WTC11 (cell line): Measurements from ENCODE around the gene STAC. TPM values are rescaled to one million over a fixed set of nuclear protein-coding genes. Genes with fewer than 3 reads are reported as not detected.

Source experiments
- ATAC-seq: fragments of 200-7000 bp; cut with Tn5 transposase; 2 replicates; pipeline ENCODE4 v1.10.0; 2021; ENCODE audit warnings: mild to moderate bottlenecking, moderate library complexity
- CTCF ChIA-PET: fragments of 300-600 bp; sonication (Branson Sonifier 250); formaldehyde crosslinking; loops from one replicate; lab custom pipeline; 2021; ENCODE audit warnings: antibody characterized with exemption; lab: Charles Lee
- POLR2A ChIA-PET: fragments of 350-600 bp; sonication (Branson Sonifier 250); formaldehyde crosslinking; loops from one replicate; lab custom pipeline; 2021; ENCODE audit warnings: antibody characterized with exemption; lab: Charles Lee
- DNase-seq: peaks from one replicate; pipeline ENCODE4 v3.0.0; 2021; ENCODE audit warnings: low spot score
- H3K27ac Mint-ChIP-seq: 2 replicates; pipeline ENCODE4 v1.8.0; 2021; ENCODE audit warnings: mixed read lengths
- H3K27me3 Mint-ChIP-seq: 2 replicates; pipeline ENCODE4 v1.8.0; 2021; ENCODE audit warnings: low read depth, mild to moderate bottlenecking, moderate library complexity, mixed read lengths
- H3K36me3 Mint-ChIP-seq: 2 replicates; pipeline ENCODE4 v1.8.0; 2021; ENCODE audit warnings: mixed read lengths
- H3K4me1 Mint-ChIP-seq: 2 replicates; pipeline ENCODE4 v1.8.0; 2022; ENCODE audit warnings: mixed read lengths
- H3K4me3 Mint-ChIP-seq: 2 replicates; pipeline ENCODE4 v1.8.0; 2021; ENCODE audit warnings: mild to moderate bottlenecking, moderate library complexity, mixed read lengths
- H3K9me3 Mint-ChIP-seq: 2 replicates; pipeline ENCODE4 v1.8.0; 2021; ENCODE audit warnings: mixed read lengths
- ATF2 ChIP-seq: sonication (generic); formaldehyde crosslinking; IDR thresholded peaks from 2 replicates; pipeline ENCODE4 v1.8.1; 2022; ENCODE audit warnings: low read depth, missing genetic modification reagents, borderline replicate concordance
- ATF3 ChIP-seq: sonication (generic); formaldehyde crosslinking; conservative IDR thresholded peaks from 2 replicates; pipeline ENCODE4 v1.8.1; 2022; ENCODE audit warnings: mild to moderate bottlenecking, missing genetic modification reagents
- CDX4 ChIP-seq: fragments of 250-450 bp; sonication (Bioruptor Pico); IDR thresholded peaks from 2 replicates; pipeline ENCODE4 v1.9.0; 2021; ENCODE audit warnings: moderate library complexity, mild to moderate bottlenecking, inconsistent platforms, borderline replicate concordance
- ELF4 ChIP-seq: sonication (generic); formaldehyde crosslinking; IDR thresholded peaks from 2 replicates; pipeline ENCODE4 v1.8.1; 2022; ENCODE audit warnings: low read depth, mild to moderate bottlenecking, moderate library complexity, missing genetic modification reagents
- FOXP1 ChIP-seq: sonication (generic); formaldehyde crosslinking; IDR thresholded peaks from 2 replicates; pipeline ENCODE4 v1.8.0; 2022; ENCODE audit warnings: missing genetic modification reagents, mild to moderate bottlenecking, moderate library complexity, borderline replicate concordance
- GABPB1 ChIP-seq: sonication (generic); formaldehyde crosslinking; IDR thresholded peaks from 2 replicates; pipeline ENCODE4 v1.8.1; 2023; ENCODE audit warnings: mild to moderate bottlenecking, missing genetic modification reagents
- IRF1 ChIP-seq: sonication (generic); formaldehyde crosslinking; IDR thresholded peaks from 2 replicates; pipeline ENCODE4 v1.8.0; 2023; ENCODE audit warnings: missing genetic modification reagents
- IRF2 ChIP-seq: sonication (generic); formaldehyde crosslinking; IDR thresholded peaks from 2 replicates; pipeline ENCODE4 v1.8.0; 2022; ENCODE audit warnings: low read depth, missing genetic modification reagents, borderline replicate concordance
- JAZF1 ChIP-seq: fragments of 250-450 bp; sonication (Bioruptor Pico); IDR thresholded peaks from 2 replicates; pipeline ENCODE4 v1.9.0; 2021; ENCODE audit warnings: moderate library complexity, mild to moderate bottlenecking, inconsistent platforms
- KAT7 ChIP-seq: sonication (generic); formaldehyde crosslinking; IDR thresholded peaks from 2 replicates; pipeline ENCODE4 v1.8.1; 2023; ENCODE audit warnings: missing genetic modification reagents, mild to moderate bottlenecking, borderline replicate concordance
- MLX ChIP-seq: sonication (generic); formaldehyde crosslinking; IDR thresholded peaks from 2 replicates; pipeline ENCODE4 v1.8.1; 2023; ENCODE audit warnings: mild to moderate bottlenecking, missing genetic modification reagents, moderate library complexity
- NR2C2 ChIP-seq: sonication (generic); formaldehyde crosslinking; IDR thresholded peaks from 2 replicates; pipeline ENCODE4 v1.8.0; 2022; ENCODE audit warnings: mild to moderate bottlenecking, missing genetic modification reagents
- PRRX2 ChIP-seq: fragments of 250-450 bp; sonication (Bioruptor Pico); IDR thresholded peaks from 2 replicates; pipeline ENCODE4 v1.8.0; 2021; ENCODE audit warnings: mild to moderate bottlenecking
- RELA ChIP-seq: sonication (generic); formaldehyde crosslinking; IDR thresholded peaks from 2 replicates; pipeline ENCODE4 v1.8.1; 2022; ENCODE audit warnings: missing genetic modification reagents, mild to moderate bottlenecking, borderline replicate concordance
- TCF7 ChIP-seq: sonication (generic); formaldehyde crosslinking; IDR thresholded peaks from 2 replicates; pipeline ENCODE4 v1.8.0; 2022; ENCODE audit warnings: mild to moderate bottlenecking, low read depth, missing genetic modification reagents, moderate library complexity
- USF1 ChIP-seq: sonication (generic); formaldehyde crosslinking; IDR thresholded peaks from 2 replicates; pipeline ENCODE4 v1.8.0; 2022; ENCODE audit warnings: mild to moderate bottlenecking, missing genetic modification reagents
- ZBTB43 ChIP-seq: sonication (generic); formaldehyde crosslinking; IDR thresholded peaks from 2 replicates; pipeline ENCODE4 v1.8.1; 2023; ENCODE audit warnings: mild to moderate bottlenecking, missing genetic modification reagents
- ZMAT4 ChIP-seq: fragments of 250-450 bp; sonication (Bioruptor Pico); IDR thresholded peaks from 2 replicates; pipeline ENCODE4 v1.9.0; 2021; ENCODE audit warnings: mild to moderate bottlenecking
- ZNF121 ChIP-seq: sonication (generic); formaldehyde crosslinking; IDR thresholded peaks from 2 replicates; pipeline ENCODE4 v1.8.0; 2023; ENCODE audit warnings: missing genetic modification reagents
- ZNF232 ChIP-seq: sonication (generic); formaldehyde crosslinking; IDR thresholded peaks from 2 replicates; pipeline ENCODE4 v1.8.0; 2022; ENCODE audit warnings: mild to moderate bottlenecking, missing genetic modification reagents
- ZNF425 ChIP-seq: fragments of 250-450 bp; sonication (Bioruptor Pico); conservative IDR thresholded peaks from 2 replicates; pipeline ENCODE4 v1.9.0; 2021; ENCODE audit warnings: mild to moderate bottlenecking
- ZNF512 ChIP-seq: sonication (generic); formaldehyde crosslinking; IDR thresholded peaks from 2 replicates; pipeline ENCODE4 v1.8.1; 2022; ENCODE audit warnings: missing genetic modification reagents, borderline replicate concordance
- total RNA-seq: library from RNA; stranded (reverse); gene quantifications from 3 replicates; pipeline ENCODE4 v1.2.3, GENCODE V29; 2021

The STAC gene
- total RNA-seq, 1 experiment from 2014 or later, result 5.6 TPM

GRCh38 chr3:36482256-36482655 lies 102.0 kb downstream of the STAC start (continued):
- TF ChIP-seq ATF2 (CRISPR knock-in tag) (no peak), PRRX2 (CRISPR knock-in tag) (no peak), IRF2 (no peak), ATF3 (CRISPR knock-in tag) (no peak), USF1 (CRISPR knock-in tag) (no peak), ZNF512 (CRISPR knock-in tag) (no peak), TCF7 (CRISPR knock-in tag) (no peak), ZNF232 (no peak)

- DNase-seq (no peak), ATAC-seq (no peak)
- no peak overlapping the region for H3K27ac Mint-ChIP-seq
- no peak overlapping the region for H3K4me3 Mint-ChIP-seq
- no peaks in the 10 kb centered on the region for H3K27me3 Mint-ChIP-seq
- H3K4me1 Mint-ChIP-seq, result peaks cover 13% of the 10 kb centered on the region
- CTCF ChIA-PET, result no interaction called here
- POLR2A ChIA-PET, result no interaction called here
- H3K9me3 Mint-ChIP-seq, result peaks cover 11% of the 10 kb centered on the region
- peaks cover 17% of the 10 kb centered on the region for H3K36me3 Mint-ChIP-seq
- TF ChIP-seq ZBTB43 (CRISPR knock-in tag) (no peak), ZNF425 (CRISPR knock-in tag) (no peak), ATF3 (CRISPR knock-in tag) (no peak), KAT7 (no peak), ELF4 (no peak), ZMAT4 (CRISPR knock-in tag) (no peak), NR2C2 (no peak), JAZF1 (CRISPR knock-in tag) (no peak), ZNF512 (CRISPR knock-in tag) (no peak), GABPB1 (CRISPR knock-in tag) (no peak), IRF1 (CRISPR knock-in tag) (no peak), MLX (CRISPR knock-in tag) (no peak), RELA (CRISPR knock-in tag) (no peak), CDX4 (CRISPR knock-in tag) (no peak), FOXP1 (CRISPR knock-in tag) (no peak), ZNF121 (CRISPR knock-in tag) (no peak)
Measured at GRCh38 chr3:36482880-36483279, 102.6 kb downstream of the STAC start.
